Left colon (tissue), 2 donors: Measurements from ENCODE around the gene TMEM191C. TPM values are rescaled to one million over a fixed set of nuclear protein-coding genes. Genes with fewer than 3 reads are reported as not detected.
"Not testable (repeated sequence)": the region's sequence is repeated elsewhere in the genome, so short reads cannot be mapped to it uniquely, and the experiment has no call there.

ENCODE experiments used
- ATAC-seq: fragments of 200-7000 bp; cut with Tn5 transposase; one replicate; pipeline ENCODE4 v1.9.1; 2020; ENCODE audit warnings: mild to moderate bottlenecking, moderate library complexity
- DNase-seq, 2 donors: peaks; one replicate each; pipeline ENCODE4 v3.0.0-alpha.2; 2020
- intact Hi-C, 2 donors: fragments of 100-400 bp; cut with DNase I in 1 of 2; cut with micrococcal nuclease in 1 of 2; formaldehyde crosslinking; loops; one replicate each; pipeline versions ENCODE4 v1.11.2 to v1.14.0; 2022; cut with DNase I, micrococcal nuclease
- total RNA-seq, 2 donors: library from RNA; stranded (reverse); fragmentation: NEBNext Ultra II Directional; extraction: Animal tissue kit (Norgen Biotek cat#: 25700); gene quantifications; one replicate each; pipeline ENCODE4 v1.2.1, GENCODE V29; 2021
- donor health status: DM: no; HTN: no; CAD: no.
- donor health status: DM: yes; HTN: yes; CAD: no.

TMEM191C gene
- total RNA-seq, 2 donors from 2014 or later: 3.3 to 4.0 TPM

- DNase-seq, intact Hi-C loops: not testable (repeated sequence)
- ATAC-seq: peak; percentile 83
Measured at GRCh38 chr22:21514117-21514516, 46.9 kb downstream of the TMEM191C start.

- DNase-seq, intact Hi-C loops: not testable (repeated sequence)
- peak; percentile 1 for ATAC-seq
Measured at GRCh38 chr22:21515234-21515633, 48.0 kb downstream of the TMEM191C start.

- DNase-seq, ATAC-seq, intact Hi-C loops: not testable (repeated sequence)
Measured at GRCh38 chr22:21516522-21516921, 49.3 kb downstream of the TMEM191C start.

DNA sequence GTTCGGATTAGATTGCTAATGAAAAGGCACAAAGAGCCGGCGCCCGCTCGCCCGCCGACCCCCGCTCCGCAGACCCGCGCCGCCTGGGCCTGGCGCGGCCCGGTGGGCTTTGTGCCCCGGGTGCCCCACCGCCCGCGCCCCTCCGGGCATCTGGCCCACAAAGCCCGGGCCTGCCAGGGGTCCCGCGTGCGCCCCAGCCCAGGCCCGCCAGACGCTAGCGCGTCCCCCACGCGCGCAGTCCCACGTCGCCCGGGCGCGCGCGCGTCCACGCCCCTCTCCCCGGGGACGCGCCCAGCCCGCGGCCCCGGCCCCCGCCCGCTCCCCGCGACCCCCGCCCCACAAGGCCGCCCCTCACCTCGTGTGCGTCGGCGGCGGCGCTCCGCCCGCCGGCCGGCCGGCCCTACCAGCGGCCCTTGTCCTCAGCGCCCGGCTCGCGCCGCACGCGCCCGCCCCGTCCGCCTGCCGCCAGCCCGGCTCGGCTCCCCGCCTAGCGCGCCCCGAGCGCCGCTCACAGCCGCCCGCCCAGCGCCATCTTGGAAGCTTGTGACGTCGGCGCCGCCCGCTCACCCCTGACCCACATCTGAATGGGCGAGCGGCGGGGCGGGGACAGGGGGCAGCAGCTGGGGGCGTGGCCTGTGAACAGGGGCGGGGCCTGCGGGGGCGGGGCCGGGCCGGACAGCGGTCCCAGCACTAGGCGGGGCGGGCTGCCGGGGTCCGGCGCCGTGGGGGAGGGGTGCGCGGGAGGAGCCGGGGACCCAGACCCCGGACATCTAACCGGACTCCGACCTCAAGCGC lies 50.0 kb downstream of the TMEM191C start:
- intact Hi-C loops, DNase-seq: not testable (repeated sequence)
- peak; percentile 45 for ATAC-seq

Other genes with a start within 250 kb of the TMEM191C start
- gene RIMBP3B, start 83.6 kb upstream of the TMEM191C start, total RNA-seq: not detected
- gene HIC2, start 50.0 kb upstream of the TMEM191C start, total RNA-seq: 1 to 10 TPM; 5.0 to 6.8 TPM
- gene RIMBP3C, start 84.1 kb downstream of the TMEM191C start, total RNA-seq: under 1 TPM in 1 of 2 donors, not detected in 1; 0.28 TPM
- gene UBE2L3, start 100.3 kb downstream of the TMEM191C start, total RNA-seq: 10 to 100 TPM; 51.5 to 59.6 TPM
- 10 to 100 TPM; 18.9 to 23.2 TPM for gene YDJC, start 162.6 kb downstream of the TMEM191C start, total RNA-seq
- under 1 TPM; 0.49 to 0.53 TPM for gene CCDC116, start 165.4 kb downstream of the TMEM191C start, total RNA-seq
- 10 to 100 TPM; 29.0 to 46.5 TPM for gene SDF2L1, start 174.9 kb downstream of the TMEM191C start, total RNA-seq
- 10 to 100 TPM; 48.0 to 60.5 TPM for gene PPIL2, start 198.6 kb downstream of the TMEM191C start, total RNA-seq